Omental fat pad (tissue), 4 donors: ENCODE data around the gene BRAT1. TPM values are rescaled to one million over a fixed set of nuclear protein-coding genes. Genes with fewer than 3 reads are reported as not detected.

ENCODE experiments used
- ATAC-seq: fragments of 150-250 bp; one replicate; pipeline ENCODE4 v1.9.1; 2016; ENCODE audit warnings: mild to moderate bottlenecking, moderate library complexity; ENCODE audit not compliant: low FRiP score
- DNase-seq: peaks from one replicate; pipeline ENCODE4 v3.0.0-alpha.2; 2019; ENCODE audit warnings: low spot score
- total RNA-seq, 4 donors: library from RNA; depleted of rRNA; stranded (reverse); fragments of >200 nt; gene quantifications; one replicate each; pipeline ENCODE4 v1.1.0, GENCODE V29; 2016
- TF ChIP-seq, protein P1 (sequence below), 3 donors: fragments of 450-650 bp; IDR thresholded peaks; one replicate each; pipeline ENCODE4 v1.5.1; 2016 to 2017; ENCODE audit warnings: antibody characterized with exemption in 3 of 3, mild to moderate bottlenecking in 3 of 3, moderate library complexity in 2 of 3

Gene BRAT1
- total RNA-seq, 4 donors from 2014 or later: 22.7 to 33.1 (median 26.3) TPM

- ATAC-seq (no peak), DNase-seq (no peak)
- TF ChIP-seq, protein P1, sequence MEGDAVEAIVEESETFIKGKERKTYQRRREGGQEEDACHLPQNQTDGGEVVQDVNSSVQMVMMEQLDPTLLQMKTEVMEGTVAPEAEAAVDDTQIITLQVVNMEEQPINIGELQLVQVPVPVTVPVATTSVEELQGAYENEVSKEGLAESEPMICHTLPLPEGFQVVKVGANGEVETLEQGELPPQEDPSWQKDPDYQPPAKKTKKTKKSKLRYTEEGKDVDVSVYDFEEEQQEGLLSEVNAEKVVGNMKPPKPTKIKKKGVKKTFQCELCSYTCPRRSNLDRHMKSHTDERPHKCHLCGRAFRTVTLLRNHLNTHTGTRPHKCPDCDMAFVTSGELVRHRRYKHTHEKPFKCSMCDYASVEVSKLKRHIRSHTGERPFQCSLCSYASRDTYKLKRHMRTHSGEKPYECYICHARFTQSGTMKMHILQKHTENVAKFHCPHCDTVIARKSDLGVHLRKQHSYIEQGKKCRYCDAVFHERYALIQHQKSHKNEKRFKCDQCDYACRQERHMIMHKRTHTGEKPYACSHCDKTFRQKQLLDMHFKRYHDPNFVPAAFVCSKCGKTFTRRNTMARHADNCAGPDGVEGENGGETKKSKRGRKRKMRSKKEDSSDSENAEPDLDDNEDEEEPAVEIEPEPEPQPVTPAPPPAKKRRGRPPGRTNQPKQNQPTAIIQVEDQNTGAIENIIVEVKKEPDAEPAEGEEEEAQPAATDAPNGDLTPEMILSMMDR (IDR thresholded peaks at IDR 0.05): no peak
These were observed 4.1 kb upstream of the BRAT1 start for GRCh38 chr7:2559283-2559950.

DNA sequence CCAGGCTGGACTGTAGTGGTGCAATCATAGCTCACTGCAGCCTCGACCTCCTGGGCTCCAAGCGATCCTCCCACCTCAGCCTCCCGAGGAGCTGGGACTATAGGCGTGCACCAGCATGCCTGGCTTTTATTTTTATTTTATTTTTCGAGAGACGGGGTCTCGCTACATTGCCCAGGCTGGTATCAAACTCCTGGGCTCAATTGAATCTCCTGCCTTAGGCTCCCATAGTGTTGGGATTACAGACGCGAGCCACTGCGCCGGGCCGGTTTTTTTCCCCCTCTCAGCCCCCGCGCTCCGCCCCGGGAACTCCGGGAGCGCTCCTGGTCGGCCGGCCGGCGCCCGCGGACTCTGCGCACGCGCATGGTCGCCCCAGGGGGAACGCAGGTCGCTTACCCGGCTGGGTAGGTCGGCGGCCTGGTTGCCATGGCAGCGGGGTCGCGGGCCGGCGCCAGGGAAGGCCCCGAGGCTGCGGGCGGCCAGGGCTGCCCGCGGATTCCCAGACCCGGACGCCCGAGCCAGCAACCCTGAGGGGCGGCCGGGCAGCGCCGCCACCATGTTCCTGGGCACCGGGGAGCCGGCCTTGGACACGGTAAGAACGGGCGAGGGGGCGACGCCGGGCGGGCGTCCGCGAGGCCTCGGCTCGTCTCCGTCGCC lies 3.4 kb upstream of the BRAT1 start, which contains the start of gene IQCE:
Gene IQCE (plus strand): TSS at position 351 of the 654 bp plus-strand sequence. CDS start 203 bp downstream, at position 554.
- TF ChIP-seq, protein P1 (IDR thresholded peaks at IDR 0.05): no peak
- ATAC-seq (peak; percentile 69), DNase-seq (peak; percentile 68)

DNA sequence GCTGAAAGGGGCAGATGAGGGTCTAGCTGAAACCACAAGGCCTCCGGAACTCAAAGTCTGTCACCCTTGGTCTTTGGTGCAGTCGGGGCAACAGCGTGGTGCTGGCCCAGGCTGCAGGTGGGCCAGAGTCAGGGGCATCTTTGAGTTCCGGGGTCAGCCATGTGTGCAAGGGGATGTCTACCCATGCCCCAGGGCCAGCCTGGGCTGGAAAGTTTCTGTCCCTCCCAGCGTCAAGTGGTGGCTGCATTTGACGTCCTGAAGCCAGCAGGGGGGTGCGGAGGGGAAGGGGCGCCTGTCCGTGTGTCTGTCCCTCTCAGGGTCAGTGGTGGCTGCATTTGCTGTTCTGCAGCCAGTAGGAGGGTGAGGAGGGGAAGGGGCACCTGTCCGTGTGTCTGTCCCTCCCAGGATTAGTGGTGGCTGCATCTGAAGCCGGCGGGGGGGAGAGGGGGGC lies 638 bp downstream of the BRAT1 start:
- ATAC-seq: no peak
- TF ChIP-seq, protein P1 (IDR thresholded peaks at IDR 0.05): no peak
- DNase-seq: no peak

DNA sequence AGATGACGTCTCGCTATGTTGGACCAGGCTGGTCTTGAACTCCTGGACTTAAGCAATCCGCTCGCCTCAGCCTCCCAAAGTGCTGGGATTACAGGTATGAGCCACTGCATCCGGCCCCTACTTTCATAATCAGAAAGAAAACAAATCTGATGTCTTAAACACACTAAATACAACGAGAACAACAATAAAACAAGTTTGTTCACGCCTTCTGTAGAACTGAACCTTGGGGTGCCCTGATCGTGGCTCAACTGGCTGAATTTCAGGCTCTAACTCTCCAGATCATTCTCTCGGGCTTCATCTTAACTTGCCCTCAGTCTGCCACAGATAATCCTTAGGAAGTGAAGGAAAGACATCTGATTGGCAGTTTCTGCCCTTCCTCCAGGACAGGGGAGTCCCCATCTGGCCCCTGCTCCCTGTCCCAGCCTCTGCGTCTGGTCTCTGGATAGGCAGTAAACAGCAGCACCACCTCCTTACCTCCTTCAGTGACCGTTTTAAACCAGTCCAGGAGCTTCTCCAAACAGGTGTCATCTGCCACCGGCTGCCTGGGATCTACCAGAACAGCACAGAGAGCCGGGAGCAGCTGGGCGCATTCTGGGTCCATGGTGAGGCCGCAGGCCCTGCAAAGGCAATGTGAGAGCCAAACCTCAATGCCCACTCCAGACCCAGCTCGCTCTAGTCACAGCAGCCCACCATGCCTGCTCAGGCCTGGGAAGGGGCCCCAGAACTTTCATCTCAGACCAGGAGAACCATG lies 1.3 kb downstream of the BRAT1 start:
- TF ChIP-seq, protein P1 (IDR thresholded peaks at IDR 0.05): no peak
- no peak for DNase-seq
- no peak for ATAC-seq

- ATAC-seq: no peak
- TF ChIP-seq, protein P1 (IDR thresholded peaks at IDR 0.05): no peak
- no peak for DNase-seq
These were observed 2.2 kb downstream of the BRAT1 start for GRCh38 chr7:2553108-2553507.

DNA sequence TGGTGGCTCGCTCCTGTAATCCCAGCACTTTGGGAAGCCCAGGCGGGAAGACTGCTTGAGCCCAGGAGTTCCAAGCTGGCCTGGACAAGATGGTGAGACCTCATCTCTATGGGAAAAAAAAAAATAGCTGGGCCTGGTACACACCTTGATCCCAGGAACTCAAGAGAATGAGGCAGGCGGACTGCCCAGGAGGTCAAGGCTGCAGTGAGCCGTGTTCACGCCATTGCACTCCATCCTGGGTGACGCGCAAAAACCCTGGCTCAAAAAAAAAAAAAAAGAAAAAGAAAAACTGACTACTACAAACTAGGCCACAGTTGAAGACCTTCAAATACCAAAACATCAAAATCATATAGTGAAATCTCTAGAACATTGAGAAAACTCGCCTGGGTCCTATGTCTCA lies 3.9 kb downstream of the BRAT1 start:
- no peak for ATAC-seq
- TF ChIP-seq, protein P1 (IDR thresholded peaks at IDR 0.05): no peak
- DNase-seq: no peak
